K562 (cell line): Measurements from ENCODE around the gene FUCA1. TPM values are rescaled to one million over a fixed set of nuclear protein-coding genes. Genes with fewer than 3 reads are reported as not detected.
A peak's percentile ranks its signal among the peaks of the same experiment; 100 is the strongest.

Experiments used
- CBFA2T2 ChIP-seq: fragments of 450-650 bp; conservative IDR thresholded peaks from 2 replicates; pipeline ENCODE4 v1.6.1; 2017; ENCODE audit warnings: mild to moderate bottlenecking
- CBFB ChIP-seq: sonication (generic); formaldehyde crosslinking; IDR thresholded peaks from 2 replicates; pipeline ENCODE4 v1.4.0; 2020; ENCODE audit warnings: mild to moderate bottlenecking, missing genetic modification reagents
- CXXC5 ChIP-seq: fragments of 250-450 bp; sonication (Bioruptor Pico); IDR thresholded peaks from 2 replicates; pipeline ENCODE4 v1.8.0; 2022; ENCODE audit warnings: inconsistent platforms, mild to moderate bottlenecking, moderate library complexity
- EP400 ChIP-seq: fragments of 450-650 bp; IDR thresholded peaks from 2 replicates; pipeline ENCODE4 v1.6.1; 2017; ENCODE audit warnings: antibody characterized with exemption, mild to moderate bottlenecking, moderate library complexity
- GTF2E2 ChIP-seq: fragments of 200-800 bp; sonication (Bioruptor generic); IDR thresholded peaks from 2 replicates; pipeline ENCODE4 v1.6.1; 2016; ENCODE audit warnings: missing genetic modification characterization, missing compliant biosample characterization
- JUND ChIP-seq, 2 experiments: IDR thresholded peaks; 2 replicates in 1 of 2; 3 replicates in 1 of 2; pipeline ENCODE4 v1.6.1; 2011; ENCODE audit warnings: borderline replicate concordance in 2 of 2, low read depth in 2 of 2, low read length in 2 of 2, improper control_type of control experiment in 1 of 2, missing biosample characterization in 1 of 2, missing genetic modification characterization in 1 of 2, missing genetic modification reagents in 1 of 2
- KDM2B ChIP-seq: fragments of 250-450 bp; sonication (Bioruptor Pico); IDR thresholded peaks from 2 replicates; pipeline ENCODE4 v1.8.0; 2021; ENCODE audit warnings: mild to moderate bottlenecking, moderate library complexity
- MYC ChIP-seq, 2 experiments: fragments of 250-450 bp in 1 of 2; sonication (Bioruptor Pico) in 1 of 2; IDR thresholded peaks; 2 replicates each; pipeline versions ENCODE4 v1.5.1 to v1.6.1; 2012 to 2021; ENCODE audit warnings: low read depth in 2 of 2, borderline replicate concordance in 1 of 2, improper control_type of control experiment in 1 of 2, low read length in 1 of 2, mild to moderate bottlenecking in 1 of 2, moderate library complexity in 1 of 2
- NFIC ChIP-seq: fragments of 450-650 bp; IDR thresholded peaks from 2 replicates; pipeline ENCODE4 v1.6.1; 2017; ENCODE audit warnings: mild to moderate bottlenecking, inconsistent platforms
- NR2C2 ChIP-seq, 2 experiments: fragments of 200-800 bp in 1 of 2; sonication (Bioruptor generic) in 1 of 2; sonication (generic) in 1 of 2; formaldehyde crosslinking in 1 of 2; IDR thresholded peaks; 2 replicates each; pipeline versions ENCODE4 v1.6.1 to v1.8.0; 2016 to 2022; ENCODE audit warnings: mild to moderate bottlenecking in 1 of 2, missing compliant biosample characterization in 1 of 2, missing genetic modification characterization in 1 of 2, missing genetic modification reagents in 1 of 2
- POLR2A ChIP-seq: fragments of 450-650 bp; conservative IDR thresholded peaks from 2 replicates; pipeline ENCODE4 v1.6.1; 2016
- TAF7 ChIP-seq: fragments of 450-650 bp; IDR thresholded peaks from 2 replicates; pipeline ENCODE4 v1.6.1; 2016; ENCODE audit warnings: missing genetic modification characterization, missing compliant biosample characterization
- TBL1XR1 ChIP-seq, 2 experiments: IDR thresholded peaks; 2 replicates each; pipeline ENCODE4 v1.6.1; 2012; ENCODE audit warnings: improper control_type of control experiment in 2 of 2, low read length in 2 of 2, mild to moderate bottlenecking in 1 of 2
- ZFP30 ChIP-seq: fragments of 250-450 bp; sonication (Bioruptor Pico); IDR thresholded peaks from 2 replicates; pipeline ENCODE4 v1.8.0; 2022; ENCODE audit warnings: moderate library complexity, mild to moderate bottlenecking, inconsistent platforms, borderline replicate concordance
- ZNF175 ChIP-seq: fragments of 200-800 bp; sonication (Bioruptor generic); IDR thresholded peaks from 2 replicates; pipeline ENCODE4 v1.6.1; 2016; ENCODE audit warnings: low read depth, mild to moderate bottlenecking, missing genetic modification characterization, missing compliant biosample characterization
- polyA plus RNA-seq, 8 experiments: library from polyadenylated mRNA; depleted of rRNA in 4 of 8; stranded (reverse) in 5 of 8; unstranded in 3 of 8; fragments of >200 nt; fragmentation: Nextera tagmentation in 2 of 8; fragmentation: Illumina TruSeq in 1 of 8; extraction: Ambion mirVana in 2 of 8; extraction: Trizol in 1 of 8; gene quantifications; 2 replicates each; pipeline versions ENCODE4 v1.2.1 to v1.2.3, GENCODE V29; 2011 to 2014; ENCODE audit warnings: inconsistent platforms in 1 of 8, missing spikeins in 1 of 8
- total RNA-seq, 7 experiments: library from RNA; depleted of rRNA in 6 of 7; stranded (reverse); fragments of >200 nt in 6 of 7; fragmentation: Illumina TruSeq in 2 of 7; extraction: Trizol in 2 of 7; gene quantifications; 2 replicates each; pipeline versions ENCODE4 v1.2.1 to v1.2.3, GENCODE V29; 2011 to 2021; ENCODE audit warnings: low replicate concordance in 1 of 7
- TF ChIP-seq, protein P1 (sequence below): sonication (generic); formaldehyde crosslinking; IDR thresholded peaks from 2 replicates; pipeline ENCODE4 v1.8.1; 2023; ENCODE audit warnings: mild to moderate bottlenecking, missing genetic modification reagents, moderate library complexity
- TF ChIP-seq, protein P2 (sequence below): fragments of 450-650 bp; formaldehyde crosslinking; IDR thresholded peaks from 2 replicates; pipeline ENCODE4 v1.4.0; 2020; ENCODE audit warnings: mild to moderate bottlenecking, moderate library complexity
- TF ChIP-seq, protein P3 (sequence below): fragments of 250-450 bp; sonication (Bioruptor Pico); IDR thresholded peaks from 2 replicates; pipeline ENCODE4 v1.8.0; 2021; ENCODE audit warnings: moderate library complexity, mild to moderate bottlenecking, inconsistent platforms

Gene FUCA1
- total and polyA plus RNA-seq, 9 of the 15 experiments (the other 6 are each of a cell fraction or from before 2014, with no cell fraction given), result 7.0 to 20.5 (median 13.5) TPM

DNA sequence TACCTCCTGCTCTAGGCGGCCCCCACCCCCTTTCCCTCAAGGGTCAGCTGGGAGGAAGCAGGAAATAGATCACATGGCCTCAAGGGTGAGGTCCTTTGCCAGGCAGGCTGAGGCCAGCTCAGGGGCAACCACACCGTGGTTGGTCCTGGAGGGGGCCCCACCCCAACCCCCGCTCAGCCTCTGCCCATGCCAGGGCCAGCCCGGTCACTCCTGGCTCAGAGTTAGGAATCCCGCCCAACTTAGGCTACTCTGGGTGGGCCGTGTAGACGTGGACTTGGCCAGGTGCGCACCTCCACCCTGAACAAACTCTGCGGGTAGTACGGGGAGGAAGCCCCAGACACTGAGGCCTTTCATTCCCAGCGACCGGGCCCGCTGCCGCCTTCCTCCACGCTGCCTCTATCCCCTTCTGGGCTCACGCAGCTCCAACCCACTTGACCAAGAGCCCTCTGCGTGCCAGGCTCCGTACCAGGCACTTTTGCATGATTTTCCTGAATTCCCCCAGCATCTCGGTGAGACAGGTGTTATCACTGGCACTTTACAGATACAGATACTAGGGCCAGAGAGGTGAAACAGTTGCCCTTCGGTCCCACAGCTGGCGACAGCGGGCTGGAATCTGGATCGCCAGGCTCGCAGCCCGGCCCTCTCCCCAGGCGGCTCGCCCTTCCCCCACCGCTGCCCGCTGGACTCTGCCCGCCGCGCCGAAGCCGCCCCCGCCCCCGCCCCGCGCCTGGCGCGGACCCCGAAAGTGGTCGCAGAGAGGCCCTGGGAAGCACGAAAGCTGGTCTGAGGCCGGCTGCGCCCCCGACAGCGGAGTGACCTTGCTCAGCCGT lies 68.3 kb downstream of the FUCA1 start (continued):
- peak; percentile 73 for TF ChIP-seq MYC (IDR thresholded peaks at IDR 0.05; ENCODE audit: low read depth, low read length)
- peak; percentile 76; the same call in 1 of the 2 replicates for TF ChIP-seq MYC (CRISPR knock-in tag; IDR thresholded peaks at IDR 0.05; ENCODE audit: borderline replicate concordance, low read depth)
- TF ChIP-seq ZNF175, result peak; percentile 90
- no peak for TF ChIP-seq TBL1XR1 (IDR thresholded peaks at IDR 0.05; ENCODE audit: low read length in 2 of 2)
- peak; percentile 61; the same call in 1 of the 2 replicates for TF ChIP-seq GTF2E2 (tag)
- TF ChIP-seq, protein P1, sequence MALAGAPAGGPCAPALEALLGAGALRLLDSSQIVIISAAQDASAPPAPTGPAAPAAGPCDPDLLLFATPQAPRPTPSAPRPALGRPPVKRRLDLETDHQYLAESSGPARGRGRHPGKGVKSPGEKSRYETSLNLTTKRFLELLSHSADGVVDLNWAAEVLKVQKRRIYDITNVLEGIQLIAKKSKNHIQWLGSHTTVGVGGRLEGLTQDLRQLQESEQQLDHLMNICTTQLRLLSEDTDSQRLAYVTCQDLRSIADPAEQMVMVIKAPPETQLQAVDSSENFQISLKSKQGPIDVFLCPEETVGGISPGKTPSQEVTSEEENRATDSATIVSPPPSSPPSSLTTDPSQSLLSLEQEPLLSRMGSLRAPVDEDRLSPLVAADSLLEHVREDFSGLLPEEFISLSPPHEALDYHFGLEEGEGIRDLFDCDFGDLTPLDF, result peak; percentile 23; the same call in 1 of the 2 replicates
- TF ChIP-seq CBFB (CRISPR knock-in tag), result 0 out of 2 replicates have a peak, but pooled peaks have one; percentile 23
- TF ChIP-seq TAF7, result 0 out of 2 replicates have a peak, but pooled peaks have one; percentile 12
- peak; percentile 41; the same call in 1 of the 2 replicates for TF ChIP-seq NFIC
- TF ChIP-seq CXXC5 (CRISPR knock-in tag), result peak; percentile 49; the same call in 1 of the 2 replicates
- peak; percentile 85; the same call in 1 of the 2 replicates for TF ChIP-seq JUND (IDR thresholded peaks at IDR 0.05; ENCODE audit: borderline replicate concordance, low read depth, low read length)
- TF ChIP-seq JUND (tag; IDR thresholded peaks at IDR 0.05; ENCODE audit: borderline replicate concordance, low read depth, low read length), result peak; percentile 21; the same call in 1 of the 3 replicates
- peak; percentile 81 for TF ChIP-seq EP400
- TF ChIP-seq, protein P2, sequence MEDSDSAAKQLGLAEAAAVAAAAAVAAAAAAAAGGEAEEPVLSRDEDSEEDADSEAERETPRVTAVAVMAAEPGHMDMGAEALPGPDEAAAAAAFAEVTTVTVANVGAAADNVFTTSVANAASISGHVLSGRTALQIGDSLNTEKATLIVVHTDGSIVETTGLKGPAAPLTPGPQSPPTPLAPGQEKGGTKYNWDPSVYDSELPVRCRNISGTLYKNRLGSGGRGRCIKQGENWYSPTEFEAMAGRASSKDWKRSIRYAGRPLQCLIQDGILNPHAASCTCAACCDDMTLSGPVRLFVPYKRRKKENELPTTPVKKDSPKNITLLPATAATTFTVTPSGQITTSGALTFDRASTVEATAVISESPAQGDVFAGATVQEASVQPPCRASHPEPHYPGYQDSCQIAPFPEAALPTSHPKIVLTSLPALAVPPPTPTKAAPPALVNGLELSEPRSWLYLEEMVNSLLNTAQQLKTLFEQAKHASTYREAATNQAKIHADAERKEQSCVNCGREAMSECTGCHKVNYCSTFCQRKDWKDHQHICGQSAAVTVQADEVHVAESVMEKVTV (CRISPR knock-in tag), result no peak
- no peak for TF ChIP-seq ZFP30 (CRISPR knock-in tag)
- TF ChIP-seq KDM2B, result no peak
- TF ChIP-seq NR2C2 (CRISPR knock-in tag; IDR thresholded peaks at IDR 0.05), result 0 out of 2 replicates have a peak, but pooled peaks have one; percentile 23
- TF ChIP-seq NR2C2 (tag; IDR thresholded peaks at IDR 0.05), result peak; percentile 70; the same call in 1 of the 2 replicates
- peak; percentile 77 for TF ChIP-seq POLR2A
- TF ChIP-seq CBFA2T2, result peak; percentile 62
- TF ChIP-seq, protein P3, sequence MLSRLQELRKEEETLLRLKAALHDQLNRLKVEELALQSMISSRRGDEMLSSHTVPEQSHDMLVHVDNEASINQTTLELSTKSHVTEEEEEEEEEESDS (CRISPR knock-in tag), result no peak
